SK-N-MC (cell line): ENCODE data around the gene EFTUD2.

Experiments
- EZH2 ChIP-seq: fragments of 200-600 bp; sonication (generic); IDR thresholded peaks from one replicate; pipeline ENCODE4 v1.6.1; 2017; ENCODE audit warnings: antibody characterized with exemption
- POLR2AphosphoS5 ChIP-seq: IDR thresholded peaks from 2 replicates; pipeline ENCODE4 v1.6.1; 2012; ENCODE audit warnings: mild to moderate bottlenecking, low read depth, low read length, borderline replicate concordance

DNA sequence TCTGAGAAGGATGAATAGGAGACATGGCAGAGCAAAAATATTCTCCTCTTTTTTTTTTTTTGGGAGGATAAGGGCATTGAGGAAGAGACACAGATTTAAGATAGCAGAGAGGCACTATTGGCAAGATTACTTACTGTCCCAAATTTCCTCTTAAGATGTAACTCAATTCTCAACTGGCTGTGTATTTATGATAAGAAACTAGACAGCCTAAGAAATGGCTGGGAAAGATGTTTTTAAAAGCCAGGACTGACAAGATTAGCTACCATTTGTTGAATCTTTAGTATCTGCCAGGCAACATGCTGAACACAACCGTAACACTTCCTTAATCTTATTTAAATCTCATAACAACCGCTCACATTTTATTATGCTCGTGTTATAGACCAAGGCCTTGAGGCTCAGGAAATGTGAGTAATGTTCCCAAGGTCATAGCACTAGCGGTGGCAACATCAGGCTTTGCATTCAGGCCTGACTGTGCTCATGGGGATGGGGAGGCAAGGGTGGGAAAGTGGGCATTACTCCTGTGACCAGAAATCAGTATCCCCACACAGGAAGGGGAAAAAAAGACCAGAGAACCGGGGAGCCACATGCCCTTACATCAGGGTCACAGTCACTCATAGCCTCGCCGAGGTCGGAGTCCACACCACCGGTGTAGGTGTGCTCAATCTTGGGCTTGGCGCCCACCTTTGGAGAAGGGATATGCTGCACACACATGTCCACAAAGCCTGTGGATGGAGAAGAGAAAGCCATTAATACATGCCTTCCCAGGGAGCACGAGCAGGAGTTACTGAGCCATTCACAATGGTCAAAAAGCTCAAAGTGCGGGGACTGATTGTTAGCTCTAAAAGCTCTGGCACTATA, 36.0 kb downstream of the EFTUD2 start:
- TF ChIP-seq POLR2AphosphoS5, result no peak
- no peak for TF ChIP-seq EZH2
